Omental fat pad (tissue), 4 donors: ENCODE results near the gene TUBGCP6. TPM values are rescaled to one million over a fixed set of nuclear protein-coding genes. Genes with fewer than 3 reads are reported as not detected.

Source experiments
- ATAC-seq: fragments of 150-250 bp; one replicate; pipeline ENCODE4 v1.9.1; 2016; ENCODE audit warnings: mild to moderate bottlenecking, moderate library complexity; ENCODE audit not compliant: low FRiP score
- DNase-seq: peaks from one replicate; pipeline ENCODE4 v3.0.0-alpha.2; 2019; ENCODE audit warnings: low spot score
- total RNA-seq, 4 donors: library from RNA; depleted of rRNA; stranded (reverse); fragments of >200 nt; gene quantifications; one replicate each; pipeline ENCODE4 v1.1.0, GENCODE V29; 2016
- TF ChIP-seq, protein P1 (sequence below), 3 donors: fragments of 450-650 bp; IDR thresholded peaks; one replicate each; pipeline ENCODE4 v1.5.1; 2016 to 2017; ENCODE audit warnings: antibody characterized with exemption in 3 of 3, mild to moderate bottlenecking in 3 of 3, moderate library complexity in 2 of 3

TUBGCP6 gene
- total RNA-seq, 4 donors from 2014 or later = 32.7 to 52.2 (median 33.5) TPM

GRCh38 chr22:50184902-50185374, 59.9 kb downstream of the TUBGCP6 start:
- ATAC-seq (no peak), DNase-seq (no peak)
- TF ChIP-seq, protein P1, sequence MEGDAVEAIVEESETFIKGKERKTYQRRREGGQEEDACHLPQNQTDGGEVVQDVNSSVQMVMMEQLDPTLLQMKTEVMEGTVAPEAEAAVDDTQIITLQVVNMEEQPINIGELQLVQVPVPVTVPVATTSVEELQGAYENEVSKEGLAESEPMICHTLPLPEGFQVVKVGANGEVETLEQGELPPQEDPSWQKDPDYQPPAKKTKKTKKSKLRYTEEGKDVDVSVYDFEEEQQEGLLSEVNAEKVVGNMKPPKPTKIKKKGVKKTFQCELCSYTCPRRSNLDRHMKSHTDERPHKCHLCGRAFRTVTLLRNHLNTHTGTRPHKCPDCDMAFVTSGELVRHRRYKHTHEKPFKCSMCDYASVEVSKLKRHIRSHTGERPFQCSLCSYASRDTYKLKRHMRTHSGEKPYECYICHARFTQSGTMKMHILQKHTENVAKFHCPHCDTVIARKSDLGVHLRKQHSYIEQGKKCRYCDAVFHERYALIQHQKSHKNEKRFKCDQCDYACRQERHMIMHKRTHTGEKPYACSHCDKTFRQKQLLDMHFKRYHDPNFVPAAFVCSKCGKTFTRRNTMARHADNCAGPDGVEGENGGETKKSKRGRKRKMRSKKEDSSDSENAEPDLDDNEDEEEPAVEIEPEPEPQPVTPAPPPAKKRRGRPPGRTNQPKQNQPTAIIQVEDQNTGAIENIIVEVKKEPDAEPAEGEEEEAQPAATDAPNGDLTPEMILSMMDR (IDR thresholded peaks at IDR 0.05) = no peak

- TF ChIP-seq, protein P1 (IDR thresholded peaks at IDR 0.05) = no peak
- peak; percentile 5 for ATAC-seq
- DNase-seq = no peak
Measured at GRCh38 chr22:50184004-50184901, 60.6 kb downstream of the TUBGCP6 start.

DNA sequence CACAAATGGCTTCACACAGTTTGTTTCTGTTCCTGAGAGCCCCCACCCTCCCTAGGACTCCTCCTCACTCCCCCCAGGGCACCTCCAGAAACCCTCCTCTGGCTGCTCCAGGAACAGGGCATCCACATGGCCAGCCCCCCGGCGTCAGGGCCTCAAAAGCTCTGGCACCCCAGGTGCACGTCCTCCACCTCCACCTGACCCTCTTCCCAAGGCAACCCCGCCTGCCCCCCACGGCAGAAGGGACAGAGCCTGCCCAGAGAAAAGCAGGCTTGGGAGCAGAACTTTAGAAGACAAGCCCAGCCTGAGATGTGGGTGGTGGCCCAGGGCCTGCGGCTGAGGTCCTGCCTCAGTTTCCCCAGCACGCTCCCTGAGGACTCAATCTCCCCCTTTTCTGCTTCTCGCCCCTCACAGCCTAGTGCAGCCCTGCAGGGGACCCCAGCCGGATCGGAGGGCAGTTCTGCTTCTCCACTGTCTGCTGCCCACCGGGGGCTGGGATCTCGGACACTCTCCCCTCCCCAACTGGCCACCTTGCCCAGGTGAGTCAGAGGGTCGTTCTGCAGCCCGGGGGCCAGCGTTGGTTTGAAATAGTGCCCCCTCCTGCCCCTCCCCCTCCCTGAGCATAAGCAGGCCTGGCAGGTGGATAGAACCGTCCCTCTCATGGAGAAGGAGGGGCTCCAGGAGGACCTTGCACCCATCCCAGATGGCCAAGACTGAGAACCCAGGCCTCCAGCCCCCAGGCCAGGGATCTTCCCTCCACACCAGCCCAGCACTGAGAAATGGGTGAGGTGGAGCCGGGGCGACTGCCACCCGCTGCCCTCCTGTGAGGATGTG, 61.5 kb downstream of the TUBGCP6 start:
- no peak for DNase-seq
- ATAC-seq = no peak
- TF ChIP-seq, protein P1 (IDR thresholded peaks at IDR 0.05) = no peak

DNA sequence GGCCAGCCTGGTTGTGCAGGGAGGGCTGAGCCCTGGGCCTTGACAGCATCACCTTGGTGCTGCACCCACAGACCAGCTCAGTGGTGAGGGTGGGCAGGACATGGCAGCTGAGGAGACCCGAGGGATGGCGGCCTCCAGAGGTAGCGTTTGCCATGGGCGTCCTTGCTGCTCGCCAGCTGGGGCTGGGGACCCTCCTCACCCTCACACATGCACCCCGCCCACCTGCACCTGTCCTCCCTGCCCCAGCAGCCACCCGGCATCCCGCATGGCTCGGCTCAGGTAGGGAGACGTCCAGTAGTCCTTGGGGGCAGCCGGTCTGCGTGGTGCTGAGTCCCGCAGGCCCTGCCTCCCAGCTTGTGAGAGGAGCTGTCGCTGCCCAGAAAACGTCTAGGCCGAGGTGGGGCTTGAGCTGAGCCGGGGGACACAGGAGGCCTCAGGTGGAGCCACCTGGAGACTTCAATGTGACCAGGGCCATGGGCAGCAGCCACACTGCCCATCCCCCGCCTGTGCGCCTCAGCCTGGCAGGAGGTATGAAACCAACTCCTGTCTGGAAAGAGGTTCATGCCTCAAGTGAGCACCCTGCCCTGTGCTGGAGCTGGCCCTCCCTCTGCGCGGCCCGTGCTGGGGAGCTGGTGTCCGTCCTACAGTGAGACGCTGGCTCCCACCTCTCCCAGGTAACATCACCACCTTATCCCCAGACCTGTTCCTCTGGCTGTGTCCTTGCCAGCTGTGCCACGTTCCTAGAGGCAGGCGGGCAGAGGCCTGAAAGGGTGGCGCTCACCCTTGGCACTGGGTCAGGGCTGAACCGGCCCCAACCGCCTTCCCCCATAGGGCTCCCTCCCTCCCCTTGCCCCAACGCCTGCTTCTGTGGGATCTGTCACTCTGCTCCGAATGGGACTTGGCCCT, 62.4 kb downstream of the TUBGCP6 start:
- DNase-seq = no peak
- no peak for ATAC-seq

GRCh38 chr22:50180727-50181521, 63.9 kb downstream of the TUBGCP6 start:
- DNase-seq (no peak), ATAC-seq (no peak)
- TF ChIP-seq, protein P1 (IDR thresholded peaks at IDR 0.05) = no peak

More for the DNA sequence above, 62.4 kb downstream of the TUBGCP6 start:
- TF ChIP-seq, protein P1 (IDR thresholded peaks at IDR 0.05) = no peak
